IPS-15b (cell line): Measurements from ENCODE around the gene SEMA4D.

Experiments
- H3K27me3 ChIP-seq: one replicate; pipeline ENCODE4 v1.6.1; 2013; ENCODE audit warnings: low read length; ENCODE audit not compliant: control insufficient read depth, insufficient read depth
- H3K36me3 ChIP-seq: one replicate; pipeline ENCODE4 v1.6.1; 2013; ENCODE audit warnings: low read length; ENCODE audit not compliant: control insufficient read depth, insufficient read depth
- H3K4me1 ChIP-seq: one replicate; pipeline ENCODE4 v1.6.1; 2013; ENCODE audit warnings: mild to moderate bottlenecking, low read length; ENCODE audit not compliant: control insufficient read depth, insufficient read depth
- H3K4me3 ChIP-seq: one replicate; pipeline ENCODE4 v1.5.1; 2013; ENCODE audit warnings: low read depth, low read length
- H3K9ac ChIP-seq: one replicate; pipeline ENCODE4 v1.6.1; 2013; ENCODE audit warnings: low read depth, mild to moderate bottlenecking, low read length
- H3K9me3 ChIP-seq: one replicate; pipeline ENCODE4 v1.6.1; 2013; ENCODE audit warnings: mild to moderate bottlenecking, low read length; ENCODE audit not compliant: control insufficient read depth, insufficient read depth

Gene SEMA4D

DNA sequence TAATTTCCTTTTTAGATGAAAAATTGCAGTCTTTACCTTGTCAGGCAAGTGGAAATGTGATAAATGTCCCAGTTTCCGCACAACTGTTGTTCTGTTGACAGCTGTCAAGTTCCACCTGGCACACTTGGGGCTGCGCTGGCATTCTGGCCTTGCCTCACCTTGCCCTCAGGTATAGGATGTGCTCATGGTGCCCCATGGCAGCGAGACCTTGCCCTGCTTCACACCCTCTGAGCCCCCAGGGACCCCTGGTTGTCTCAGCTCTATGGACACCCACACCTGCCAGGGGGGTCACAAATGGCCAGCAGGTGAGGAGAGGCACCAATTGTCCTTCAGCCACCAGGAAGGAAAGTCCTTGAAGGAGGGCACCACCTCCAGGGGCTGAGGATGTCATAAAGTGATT lies 37.5 kb upstream of the SEMA4D start:
- Histone ChIP-seq H3K27me3 (no peaks in the 10 kb centered on the region), H3K4me1 (no peaks in the 10 kb centered on the region), H3K4me3 (no peak overlapping the region), H3K9me3 (no peaks in the 10 kb centered on the region), H3K9ac (no peak overlapping the region), H3K36me3 (no peaks in the 10 kb centered on the region)

DNA sequence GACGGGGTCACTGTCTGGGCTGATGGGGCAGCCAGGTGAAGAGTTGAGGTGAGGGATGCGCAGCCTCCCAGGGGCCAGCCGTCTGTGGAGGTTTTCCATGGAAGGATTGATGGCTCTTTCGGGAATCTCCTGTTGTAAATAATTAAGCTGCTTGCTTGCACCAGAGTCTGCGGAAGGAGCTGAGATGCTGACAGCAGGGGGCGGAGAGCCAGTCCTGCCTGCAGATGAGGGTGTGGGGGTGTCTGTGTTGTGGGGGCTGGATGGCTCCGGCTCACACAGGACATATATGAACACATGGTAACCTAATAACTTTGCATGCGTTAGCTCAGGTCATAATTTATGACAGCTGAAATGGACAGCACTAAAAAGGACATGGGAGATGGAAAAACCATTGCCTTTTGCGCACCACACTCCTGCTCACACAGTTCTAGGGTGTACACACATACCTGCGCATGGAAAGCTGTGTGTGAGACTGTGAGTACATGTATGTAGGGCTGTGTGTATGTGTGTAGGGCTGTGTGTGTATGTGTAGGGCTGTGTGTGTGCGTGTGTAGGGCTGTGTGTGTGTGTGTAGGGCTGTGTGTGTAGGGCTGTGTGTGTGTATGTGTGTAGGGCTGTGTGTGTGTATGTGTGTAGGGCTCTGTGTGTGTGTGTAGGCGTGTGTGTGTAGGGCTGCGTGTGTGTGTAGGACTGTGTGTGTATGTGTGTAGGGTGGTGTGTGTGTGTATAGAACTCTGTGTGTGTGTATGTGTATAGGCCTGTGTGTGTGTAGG lies 36.8 kb upstream of the SEMA4D start:
- no peaks in the 10 kb centered on the region for H3K27me3 ChIP-seq
- no peaks in the 10 kb centered on the region for H3K4me1 ChIP-seq
- H3K9me3 ChIP-seq = no peaks in the 10 kb centered on the region
- no peak overlapping the region for H3K9ac ChIP-seq
- no peak overlapping the region for H3K4me3 ChIP-seq
- H3K36me3 ChIP-seq = no peaks in the 10 kb centered on the region

GRCh38 chr9:89533411-89534095 lies 35.6 kb upstream of the SEMA4D start:
- no peaks in the 10 kb centered on the region for H3K4me1 ChIP-seq
- H3K4me3 ChIP-seq = no peak overlapping the region
- no peaks in the 10 kb centered on the region for H3K27me3 ChIP-seq
- no peak overlapping the region for H3K9ac ChIP-seq
- H3K36me3 ChIP-seq = no peaks in the 10 kb centered on the region
- no peaks in the 10 kb centered on the region for H3K9me3 ChIP-seq

- Histone ChIP-seq H3K4me3 (no peak overlapping the region), H3K4me1 (no peaks in the 10 kb centered on the region), H3K27me3 (no peaks in the 10 kb centered on the region), H3K9me3 (no peaks in the 10 kb centered on the region), H3K9ac (no peak overlapping the region), H3K36me3 (no peaks in the 10 kb centered on the region)
These were observed 35.0 kb upstream of the SEMA4D start for GRCh38 chr9:89532944-89533343.

- no peaks in the 10 kb centered on the region for H3K4me1 ChIP-seq
- no peaks in the 10 kb centered on the region for H3K36me3 ChIP-seq
- no peak overlapping the region for H3K9ac ChIP-seq
- no peak overlapping the region for H3K4me3 ChIP-seq
- H3K27me3 ChIP-seq = no peaks in the 10 kb centered on the region
- H3K9me3 ChIP-seq = no peaks in the 10 kb centered on the region
These were observed 34.6 kb upstream of the SEMA4D start for GRCh38 chr9:89532478-89532877.

GRCh38 chr9:89531766-89532165 lies 33.9 kb upstream of the SEMA4D start:
- H3K4me3 ChIP-seq = no peak overlapping the region
- no peaks in the 10 kb centered on the region for H3K27me3 ChIP-seq
- no peak overlapping the region for H3K9ac ChIP-seq
- no peaks in the 10 kb centered on the region for H3K9me3 ChIP-seq
- no peaks in the 10 kb centered on the region for H3K36me3 ChIP-seq
- H3K4me1 ChIP-seq = no peaks in the 10 kb centered on the region

- Histone ChIP-seq H3K4me1 (no peaks in the 10 kb centered on the region), H3K36me3 (no peaks in the 10 kb centered on the region), H3K9ac (no peak overlapping the region), H3K27me3 (no peaks in the 10 kb centered on the region), H3K4me3 (no peak overlapping the region), H3K9me3 (no peaks in the 10 kb centered on the region)
These were observed 32.8 kb upstream of the SEMA4D start for GRCh38 chr9:89530726-89531125.

GRCh38 chr9:89529243-89530035 lies 31.5 kb upstream of the SEMA4D start:
- H3K36me3 ChIP-seq = no peaks in the 10 kb centered on the region
- no peaks in the 10 kb centered on the region for H3K4me1 ChIP-seq
- no peak overlapping the region for H3K9ac ChIP-seq
- H3K27me3 ChIP-seq = no peaks in the 10 kb centered on the region
- no peaks in the 10 kb centered on the region for H3K9me3 ChIP-seq
- no peak overlapping the region for H3K4me3 ChIP-seq

- Histone ChIP-seq H3K4me3 (no peak overlapping the region), H3K9ac (no peak overlapping the region), H3K9me3 (no peaks in the 10 kb centered on the region), H3K36me3 (no peaks in the 10 kb centered on the region), H3K4me1 (no peaks in the 10 kb centered on the region), H3K27me3 (no peaks in the 10 kb centered on the region)
These were observed 30.6 kb upstream of the SEMA4D start for GRCh38 chr9:89528540-89528939.

- no peaks in the 10 kb centered on the region for H3K27me3 ChIP-seq
- no peaks in the 10 kb centered on the region for H3K36me3 ChIP-seq
- no peak overlapping the region for H3K4me3 ChIP-seq
- no peaks in the 10 kb centered on the region for H3K4me1 ChIP-seq
- no peaks in the 10 kb centered on the region for H3K9me3 ChIP-seq
- H3K9ac ChIP-seq = no peak overlapping the region
These were observed 30.2 kb upstream of the SEMA4D start for GRCh38 chr9:89528131-89528530.

GRCh38 chr9:89527084-89527483 lies 29.2 kb upstream of the SEMA4D start:
- H3K4me1 ChIP-seq = no peaks in the 10 kb centered on the region
- no peaks in the 10 kb centered on the region for H3K36me3 ChIP-seq
- no peaks in the 10 kb centered on the region for H3K9me3 ChIP-seq
- H3K4me3 ChIP-seq = no peak overlapping the region
- H3K9ac ChIP-seq = no peak overlapping the region
- no peaks in the 10 kb centered on the region for H3K27me3 ChIP-seq
